ENCODE measurements around the gene PSMB7. TPM values are rescaled to one million over a fixed set of nuclear protein-coding genes. Genes with fewer than 3 reads are reported as not detected.
A peak's percentile ranks its signal among the peaks of the same experiment; 100 is the strongest.

Gene PSMB7
- total RNA-seq, 4 donors from 2014 or later = 125 to 226 (median 176) TPM

DNA sequence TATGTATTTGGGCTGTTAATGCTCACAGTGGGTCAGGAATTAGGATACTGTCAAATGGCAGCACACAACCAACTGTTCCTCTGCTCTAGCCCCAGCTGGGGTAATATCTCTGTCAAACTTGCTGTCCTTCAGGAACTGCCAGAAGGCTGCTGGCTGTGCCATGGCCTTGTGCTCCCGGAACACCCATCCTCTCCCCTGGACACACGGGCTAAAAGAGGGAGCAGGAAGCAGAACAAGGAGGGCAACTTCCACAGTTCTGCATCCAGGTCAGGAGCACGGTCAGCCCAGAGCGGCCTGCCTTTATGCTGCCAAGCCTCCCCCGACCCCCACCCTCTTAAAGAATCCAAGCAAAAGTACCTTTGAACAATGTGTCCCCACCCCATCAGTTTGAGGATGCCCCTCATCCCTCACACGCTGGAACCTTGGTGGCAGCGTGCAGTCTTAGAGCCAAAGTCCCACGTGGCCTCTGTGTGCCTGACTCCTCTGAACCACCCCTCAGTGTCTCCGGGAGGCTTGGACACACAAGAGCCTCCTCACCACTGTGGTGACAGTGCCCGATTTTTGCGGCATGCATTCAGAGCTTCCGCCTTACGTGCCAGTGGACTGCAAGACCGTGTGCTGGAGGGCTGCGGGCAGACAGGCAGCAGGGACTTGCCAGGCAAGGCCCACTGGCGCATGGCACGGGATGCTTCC lies 60.8 kb downstream of the PSMB7 start:
- no peak for DNase-seq (ENCODE audit: low spot score in 2 of 2)
- TF ChIP-seq, protein P1, sequence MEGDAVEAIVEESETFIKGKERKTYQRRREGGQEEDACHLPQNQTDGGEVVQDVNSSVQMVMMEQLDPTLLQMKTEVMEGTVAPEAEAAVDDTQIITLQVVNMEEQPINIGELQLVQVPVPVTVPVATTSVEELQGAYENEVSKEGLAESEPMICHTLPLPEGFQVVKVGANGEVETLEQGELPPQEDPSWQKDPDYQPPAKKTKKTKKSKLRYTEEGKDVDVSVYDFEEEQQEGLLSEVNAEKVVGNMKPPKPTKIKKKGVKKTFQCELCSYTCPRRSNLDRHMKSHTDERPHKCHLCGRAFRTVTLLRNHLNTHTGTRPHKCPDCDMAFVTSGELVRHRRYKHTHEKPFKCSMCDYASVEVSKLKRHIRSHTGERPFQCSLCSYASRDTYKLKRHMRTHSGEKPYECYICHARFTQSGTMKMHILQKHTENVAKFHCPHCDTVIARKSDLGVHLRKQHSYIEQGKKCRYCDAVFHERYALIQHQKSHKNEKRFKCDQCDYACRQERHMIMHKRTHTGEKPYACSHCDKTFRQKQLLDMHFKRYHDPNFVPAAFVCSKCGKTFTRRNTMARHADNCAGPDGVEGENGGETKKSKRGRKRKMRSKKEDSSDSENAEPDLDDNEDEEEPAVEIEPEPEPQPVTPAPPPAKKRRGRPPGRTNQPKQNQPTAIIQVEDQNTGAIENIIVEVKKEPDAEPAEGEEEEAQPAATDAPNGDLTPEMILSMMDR (IDR thresholded peaks at IDR 0.05) = no peak
- no peak for TF ChIP-seq POLR2AphosphoS5 (IDR thresholded peaks at IDR 0.05)
- no peak for TF ChIP-seq EP300 (IDR thresholded peaks at IDR 0.05)
- no peak for TF ChIP-seq POLR2A (IDR thresholded peaks at IDR 0.05)
- 79% methylated on average over 7 of the region's 17 CpGs for WGBS
- no peaks in the 10 kb centered on the region for H3K9me3 ChIP-seq
- no peak overlapping the region for H3K4me3 ChIP-seq
- peaks cover 71% of the 10 kb centered on the region for H3K36me3 ChIP-seq
- H3K4me1 ChIP-seq = no peaks in the 10 kb centered on the region
- no peak overlapping the region for H3K27ac ChIP-seq
- no peaks in the 10 kb centered on the region for H3K27me3 ChIP-seq

DNA sequence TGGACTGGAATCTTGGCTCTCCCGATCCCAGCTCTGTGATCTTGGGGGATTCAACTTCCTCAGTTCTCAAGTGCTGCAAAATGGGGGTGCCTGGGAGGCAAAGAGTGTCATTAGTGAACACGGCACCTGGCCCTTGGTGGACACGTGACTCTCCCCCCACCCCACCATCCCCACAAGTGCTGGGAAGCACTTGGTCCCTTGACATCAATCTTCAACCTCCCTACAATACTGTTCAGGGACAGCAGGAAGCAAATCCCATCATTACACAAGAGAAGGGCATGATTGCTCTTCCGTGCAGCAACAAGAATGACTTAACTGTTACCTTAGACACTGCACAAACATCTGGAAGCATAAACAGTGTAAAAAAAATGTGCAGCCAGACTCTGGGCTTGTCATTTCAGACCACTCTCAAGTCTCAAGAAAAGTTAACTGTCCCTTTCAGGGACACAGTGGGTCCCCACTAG lies 61.4 kb downstream of the PSMB7 start:
- Histone ChIP-seq H3K36me3 (peaks cover 77% of the 10 kb centered on the region), H3K27ac (no peak overlapping the region)
- 64% methylated on average over 4 of the region's 4 CpGs for whole genome bisulfite sequencing

DNA sequence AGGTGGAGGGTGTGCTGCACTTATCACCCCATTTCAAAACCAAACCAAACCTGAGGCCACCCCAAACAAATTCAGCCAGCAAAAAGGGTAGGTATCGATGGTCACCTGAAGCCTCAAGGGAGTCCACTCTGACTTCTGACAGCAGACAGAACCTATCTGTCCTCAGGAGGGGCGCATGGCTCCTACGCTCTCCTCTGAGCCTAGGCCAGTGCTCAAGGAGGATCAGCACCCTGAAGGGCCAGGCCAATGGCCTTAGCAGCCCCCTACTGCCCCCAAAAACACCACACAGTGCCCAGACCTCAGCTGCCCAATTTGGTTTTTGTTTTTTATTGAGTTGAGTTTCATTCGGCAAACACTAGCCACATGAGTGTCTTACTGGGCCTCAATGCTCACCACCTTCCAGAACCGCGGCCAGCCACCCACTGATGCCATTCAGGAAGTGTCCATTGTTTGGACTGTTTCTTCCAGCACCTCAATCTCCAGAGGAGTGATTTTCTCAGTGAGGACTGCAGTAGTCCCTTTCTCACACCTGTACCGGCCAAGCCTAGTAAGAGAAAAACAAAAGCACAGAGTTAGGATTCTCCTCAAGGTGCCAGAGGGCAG lies 62.0 kb downstream of the PSMB7 start:
- no peak overlapping the region for H3K4me3 ChIP-seq
- H3K4me1 ChIP-seq = no peaks in the 10 kb centered on the region
- H3K27me3 ChIP-seq = no peaks in the 10 kb centered on the region
- H3K36me3 ChIP-seq = peaks cover 83% of the 10 kb centered on the region
- WGBS = 87% methylated on average over 7 of the region's 7 CpGs
- no peaks in the 10 kb centered on the region for H3K9me3 ChIP-seq
- peak in 1 of 2 donors; percentile 27 for DNase-seq (ENCODE audit: low spot score in 2 of 2)
- H3K27ac ChIP-seq = no peak overlapping the region
- no peak for TF ChIP-seq EP300 (IDR thresholded peaks at IDR 0.05)
- TF ChIP-seq POLR2AphosphoS5 (IDR thresholded peaks at IDR 0.05) = no peak
- TF ChIP-seq, protein P1 (IDR thresholded peaks at IDR 0.05) = no peak
- no peak for TF ChIP-seq POLR2A (IDR thresholded peaks at IDR 0.05)

More for the DNA sequence above, 61.4 kb downstream of the PSMB7 start:
- TF ChIP-seq POLR2A (IDR thresholded peaks at IDR 0.05) = no peak
- no peak for TF ChIP-seq EP300 (IDR thresholded peaks at IDR 0.05)
- peak in 1 of 2 donors; percentile 17 for DNase-seq (ENCODE audit: low spot score in 2 of 2)
- Histone ChIP-seq H3K27me3 (no peaks in the 10 kb centered on the region), H3K4me1 (no peaks in the 10 kb centered on the region), H3K9me3 (no peaks in the 10 kb centered on the region), H3K4me3 (no peak overlapping the region)

DNA sequence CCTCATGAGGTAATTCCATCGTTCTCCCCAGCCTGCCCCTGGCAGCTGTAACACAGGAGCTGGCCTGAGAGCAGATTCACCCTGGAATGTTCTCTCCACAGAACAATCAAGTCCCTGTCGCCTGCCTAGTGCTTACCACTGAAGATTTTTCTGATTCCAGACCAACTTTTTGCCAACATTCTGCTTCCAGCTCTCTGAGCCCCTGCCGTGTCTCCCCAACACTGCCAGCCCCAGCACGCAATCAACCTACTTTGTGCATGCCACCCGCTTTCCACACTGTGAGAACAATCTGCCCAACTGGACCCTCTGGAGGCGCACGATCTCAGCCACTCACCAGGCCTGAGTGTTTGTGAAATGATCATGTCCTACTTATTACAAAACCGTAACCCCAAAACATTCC lies 62.6 kb downstream of the PSMB7 start:
- WGBS = 81% methylated on average over 8 of the region's 8 CpGs
- Histone ChIP-seq H3K27me3 (no peaks in the 10 kb centered on the region), H3K4me1 (no peaks in the 10 kb centered on the region), H3K4me3 (no peak overlapping the region), H3K27ac (no peak overlapping the region), H3K36me3 (peaks cover 89% of the 10 kb centered on the region), H3K9me3 (no peaks in the 10 kb centered on the region)
- peak in 1 of 2 donors; percentile 17 for DNase-seq (ENCODE audit: low spot score in 2 of 2)
- TF ChIP-seq EP300 (IDR thresholded peaks at IDR 0.05) = no peak
- no peak for TF ChIP-seq POLR2A (IDR thresholded peaks at IDR 0.05)
- TF ChIP-seq, protein P1 (IDR thresholded peaks at IDR 0.05) = no peak
- TF ChIP-seq POLR2AphosphoS5 (IDR thresholded peaks at IDR 0.05) = no peak

DNA sequence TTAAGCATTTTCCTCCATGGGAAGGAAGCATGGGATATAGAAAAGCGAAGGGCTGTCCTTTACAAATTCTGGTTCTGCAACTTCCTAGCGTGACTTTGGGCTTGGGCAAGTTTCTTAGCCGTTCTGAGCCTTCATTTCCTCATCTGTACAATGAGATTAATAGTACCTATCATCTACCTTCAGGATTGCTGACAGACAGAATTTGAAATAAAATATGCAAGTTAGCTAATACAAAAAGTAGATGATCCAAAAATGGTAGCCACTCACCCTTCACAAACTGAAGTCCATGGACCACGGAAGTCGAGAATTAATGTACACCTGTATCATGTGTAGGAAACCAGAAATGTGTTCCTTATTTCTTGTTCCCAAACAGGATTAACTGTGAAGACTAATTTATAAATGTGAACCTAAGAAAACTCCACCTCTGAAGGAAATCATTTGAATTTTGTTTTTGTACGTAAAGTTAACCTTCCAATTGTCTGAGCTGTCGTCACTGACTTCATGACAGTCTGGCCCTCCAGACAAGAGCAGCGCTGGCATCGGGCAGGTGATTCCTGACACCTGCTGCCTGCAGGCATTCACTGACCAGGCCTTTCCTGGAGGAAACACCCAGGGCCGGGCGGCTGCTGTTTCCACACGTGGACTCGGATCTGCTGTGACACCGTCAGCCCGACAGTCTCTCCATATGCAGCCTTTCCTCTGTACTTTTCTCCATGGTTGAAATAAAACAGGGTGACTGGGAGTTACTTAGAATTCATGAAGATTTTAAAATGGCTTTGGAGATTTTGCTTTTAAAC lies 63.4 kb downstream of the PSMB7 start:
- peaks cover 95% of the 10 kb centered on the region for H3K36me3 ChIP-seq
- H3K4me3 ChIP-seq = no peak overlapping the region
- DNase-seq (ENCODE audit: low spot score in 2 of 2) = peak; percentile 51 to 78
- no peaks in the 10 kb centered on the region for H3K27me3 ChIP-seq
- H3K4me1 ChIP-seq = no peaks in the 10 kb centered on the region
- no peak overlapping the region for H3K27ac ChIP-seq
- no peak for TF ChIP-seq EP300 (IDR thresholded peaks at IDR 0.05)
- TF ChIP-seq POLR2AphosphoS5 (IDR thresholded peaks at IDR 0.05) = no peak
- TF ChIP-seq, protein P1 (IDR thresholded peaks at IDR 0.05) = no peak
- no peak for TF ChIP-seq POLR2A (IDR thresholded peaks at IDR 0.05)
- 86% methylated on average over 15 of the region's 15 CpGs for WGBS
- no peaks in the 10 kb centered on the region for H3K9me3 ChIP-seq
